Lower leg skin (tissue), 4 donors: ENCODE data around the gene KCNG2. TPM values are rescaled to one million over a fixed set of nuclear protein-coding genes. Genes with fewer than 3 reads are reported as not detected.

Experiments used
- DNase-seq, 2 donors: peaks; one replicate each; pipeline ENCODE4 v3.0.0-alpha.2; 2019; ENCODE audit warnings: low spot score in 2 of 2
- H3K4me3 ChIP-seq: fragments of 200-600 bp; sonication (generic); 2 replicates; pipeline ENCODE4 v1.5.1; 2017; ENCODE audit warnings: mild to moderate bottlenecking, low read depth; ENCODE audit not compliant: poor library complexity, severe bottlenecking
- POLR2A ChIP-seq, 2 donors: fragments of 450-650 bp; IDR thresholded peaks; one replicate each; pipeline ENCODE4 v1.6.1; 2016 to 2017; ENCODE audit warnings: antibody characterized with exemption in 2 of 2, mild to moderate bottlenecking in 1 of 2, moderate library complexity in 1 of 2
- WGBS, 2 donors: methylation state at CpG; one replicate each; pipeline ENCODE4 v1.1.5; 2018; 5-methylcytosine and 5-hydroxymethylcytosine counted together
- intact Hi-C: fragments of 100-400 bp; cut with DNase I; formaldehyde crosslinking; loops from one replicate; pipeline ENCODE4 v1.15.0; 2023; ENCODE audit warnings: low total_unique reads
- total RNA-seq, 4 donors: library from RNA; depleted of rRNA; stranded (reverse); fragments of >200 nt; gene quantifications; one replicate each; pipeline ENCODE4 v1.1.0, GENCODE V29; 2016
- TF ChIP-seq, protein P1 (sequence below), 3 donors: fragments of 450-650 bp; IDR thresholded peaks; one replicate each; pipeline ENCODE4 v1.5.1; 2016; ENCODE audit warnings: antibody characterized with exemption in 3 of 3, mild to moderate bottlenecking in 3 of 3, moderate library complexity in 2 of 3

Gene KCNG2
- total RNA-seq, 4 donors from 2014 or later = 0.84 TPM; not detected in 3

DNA sequence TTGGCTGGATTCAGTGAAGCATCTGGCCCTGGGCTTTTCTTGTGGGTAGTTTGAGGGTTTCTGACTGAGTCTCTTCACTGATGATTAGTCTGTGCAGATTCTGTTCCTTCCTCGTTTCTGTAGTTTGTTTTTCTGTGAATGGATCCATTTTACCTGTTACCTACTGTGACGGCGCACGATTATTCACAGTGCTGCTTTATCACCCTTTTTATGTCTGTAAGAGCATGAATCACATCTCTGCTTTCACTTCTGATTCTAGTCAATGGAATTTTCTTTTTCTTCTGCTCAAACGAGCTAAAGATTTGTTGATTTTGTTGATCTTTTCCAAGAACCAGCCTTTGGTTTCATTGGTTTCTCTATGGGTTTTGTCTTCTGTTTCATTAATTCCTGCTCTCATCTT, 92.9 kb downstream of the KCNG2 start:
- no peak for DNase-seq
- intact Hi-C loops = no loop called here
- no peak for TF ChIP-seq POLR2A (IDR thresholded peaks at IDR 0.05)
- TF ChIP-seq, protein P1, sequence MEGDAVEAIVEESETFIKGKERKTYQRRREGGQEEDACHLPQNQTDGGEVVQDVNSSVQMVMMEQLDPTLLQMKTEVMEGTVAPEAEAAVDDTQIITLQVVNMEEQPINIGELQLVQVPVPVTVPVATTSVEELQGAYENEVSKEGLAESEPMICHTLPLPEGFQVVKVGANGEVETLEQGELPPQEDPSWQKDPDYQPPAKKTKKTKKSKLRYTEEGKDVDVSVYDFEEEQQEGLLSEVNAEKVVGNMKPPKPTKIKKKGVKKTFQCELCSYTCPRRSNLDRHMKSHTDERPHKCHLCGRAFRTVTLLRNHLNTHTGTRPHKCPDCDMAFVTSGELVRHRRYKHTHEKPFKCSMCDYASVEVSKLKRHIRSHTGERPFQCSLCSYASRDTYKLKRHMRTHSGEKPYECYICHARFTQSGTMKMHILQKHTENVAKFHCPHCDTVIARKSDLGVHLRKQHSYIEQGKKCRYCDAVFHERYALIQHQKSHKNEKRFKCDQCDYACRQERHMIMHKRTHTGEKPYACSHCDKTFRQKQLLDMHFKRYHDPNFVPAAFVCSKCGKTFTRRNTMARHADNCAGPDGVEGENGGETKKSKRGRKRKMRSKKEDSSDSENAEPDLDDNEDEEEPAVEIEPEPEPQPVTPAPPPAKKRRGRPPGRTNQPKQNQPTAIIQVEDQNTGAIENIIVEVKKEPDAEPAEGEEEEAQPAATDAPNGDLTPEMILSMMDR (IDR thresholded peaks at IDR 0.05) = no peak
- no peak overlapping the region for H3K4me3 ChIP-seq
- 85% methylated on average over 5 of the region's 5 CpGs for WGBS, 2 donors

DNA sequence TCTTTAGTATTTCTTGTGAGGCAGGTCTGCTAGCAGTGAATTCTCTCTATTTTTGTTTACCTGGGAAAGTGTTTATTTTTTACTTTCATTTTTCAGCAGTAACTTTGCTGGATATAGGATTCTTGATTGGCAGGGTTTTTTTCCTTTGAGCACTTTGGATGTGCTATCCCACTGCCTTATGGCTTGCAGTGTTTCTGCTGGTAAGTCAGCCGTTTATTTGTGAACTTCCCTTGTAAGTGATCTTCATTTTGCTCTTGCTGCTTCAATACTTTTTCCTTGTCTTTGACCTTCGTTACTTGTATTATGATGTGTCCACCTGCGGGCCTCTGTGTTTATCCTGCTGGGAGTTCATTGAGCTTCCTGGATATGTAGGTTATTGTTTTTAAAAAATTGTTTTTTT, 99.0 kb downstream of the KCNG2 start:
- intact Hi-C loops = no loop called here
- TF ChIP-seq, protein P1 (IDR thresholded peaks at IDR 0.05) = no peak
- no peak for TF ChIP-seq POLR2A (IDR thresholded peaks at IDR 0.05)
- no peak for DNase-seq
- WGBS, 2 donors = 65 to 95% methylated on average over 3 of the region's 3 CpGs
- no peak overlapping the region for H3K4me3 ChIP-seq

DNA sequence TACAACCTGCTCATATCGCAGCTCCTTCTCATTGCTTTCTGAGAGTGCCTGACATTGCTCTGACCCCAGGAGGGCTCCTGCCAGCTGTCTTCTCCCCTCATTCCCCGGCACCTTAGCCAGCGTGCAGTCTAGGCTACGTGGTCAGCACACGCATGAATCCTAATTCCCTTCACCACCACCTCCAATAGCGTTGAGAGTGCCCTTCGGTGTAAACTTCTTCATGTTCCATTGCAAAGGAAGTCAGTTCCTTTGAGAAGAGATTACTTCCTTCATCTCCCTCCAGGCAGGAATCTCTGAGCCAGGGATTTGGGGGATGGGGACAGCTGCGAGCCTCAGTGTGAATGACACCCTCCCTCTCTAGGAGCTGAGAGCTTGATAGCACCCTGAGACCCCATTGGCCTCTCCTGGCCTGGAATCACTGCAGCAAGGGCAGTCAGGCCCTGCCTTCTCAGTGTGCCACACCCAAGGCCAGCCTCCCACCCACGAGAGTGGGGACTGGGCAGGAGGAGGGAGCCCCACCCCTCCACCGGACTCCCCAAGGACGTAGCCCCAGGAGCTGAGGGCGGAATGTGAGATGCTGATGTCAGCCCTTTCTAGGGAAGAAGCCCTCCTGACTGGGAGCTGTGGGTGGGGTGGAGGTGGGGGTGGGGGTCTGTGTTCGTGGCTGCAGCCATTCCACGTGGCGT, 100.3 kb downstream of the KCNG2 start:
- no peak for TF ChIP-seq POLR2A (IDR thresholded peaks at IDR 0.05)
- TF ChIP-seq, protein P1 (IDR thresholded peaks at IDR 0.05) = no peak
- H3K4me3 ChIP-seq = no peak overlapping the region
- intact Hi-C loops = no loop called here
- 95 to 97% methylated on average over 15 of the region's 15 CpGs for WGBS, 2 donors
- peak in 1 of 2 donors; percentile 71 for DNase-seq

DNA sequence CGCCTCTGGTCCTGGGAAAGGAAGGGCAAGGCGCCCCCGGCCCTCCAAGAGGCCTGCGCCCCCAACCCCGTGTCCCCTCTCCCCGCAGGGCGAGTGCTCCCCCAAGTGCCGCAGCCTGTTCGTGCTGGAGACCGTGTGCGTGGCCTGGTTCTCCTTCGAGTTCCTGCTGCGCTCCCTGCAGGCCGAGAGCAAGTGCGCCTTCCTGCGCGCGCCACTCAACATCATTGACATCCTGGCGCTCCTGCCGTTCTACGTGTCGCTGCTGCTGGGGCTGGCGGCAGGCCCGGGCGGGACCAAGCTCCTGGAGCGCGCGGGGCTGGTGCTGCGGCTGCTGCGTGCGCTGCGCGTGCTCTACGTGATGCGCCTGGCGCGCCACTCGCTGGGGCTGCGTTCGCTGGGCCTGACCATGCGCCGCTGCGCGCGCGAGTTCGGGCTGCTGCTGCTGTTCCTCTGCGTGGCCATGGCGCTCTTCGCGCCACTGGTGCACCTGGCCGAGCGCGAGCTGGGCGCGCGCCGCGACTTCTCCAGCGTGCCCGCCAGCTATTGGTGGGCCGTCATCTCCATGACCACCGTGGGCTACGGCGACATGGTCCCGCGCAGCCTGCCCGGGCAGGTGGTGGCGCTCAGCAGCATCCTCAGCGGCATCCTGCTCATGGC, 101.3 kb downstream of the KCNG2 start:
- intact Hi-C loops = no loop called here
- 74 to 79% methylated on average over 65 to 66 of the region's 70 CpGs for WGBS, 2 donors
- H3K4me3 ChIP-seq = no peak overlapping the region
- DNase-seq = peak in 1 of 2 donors; percentile 50
- TF ChIP-seq, protein P1 (IDR thresholded peaks at IDR 0.05) = no peak

DNA sequence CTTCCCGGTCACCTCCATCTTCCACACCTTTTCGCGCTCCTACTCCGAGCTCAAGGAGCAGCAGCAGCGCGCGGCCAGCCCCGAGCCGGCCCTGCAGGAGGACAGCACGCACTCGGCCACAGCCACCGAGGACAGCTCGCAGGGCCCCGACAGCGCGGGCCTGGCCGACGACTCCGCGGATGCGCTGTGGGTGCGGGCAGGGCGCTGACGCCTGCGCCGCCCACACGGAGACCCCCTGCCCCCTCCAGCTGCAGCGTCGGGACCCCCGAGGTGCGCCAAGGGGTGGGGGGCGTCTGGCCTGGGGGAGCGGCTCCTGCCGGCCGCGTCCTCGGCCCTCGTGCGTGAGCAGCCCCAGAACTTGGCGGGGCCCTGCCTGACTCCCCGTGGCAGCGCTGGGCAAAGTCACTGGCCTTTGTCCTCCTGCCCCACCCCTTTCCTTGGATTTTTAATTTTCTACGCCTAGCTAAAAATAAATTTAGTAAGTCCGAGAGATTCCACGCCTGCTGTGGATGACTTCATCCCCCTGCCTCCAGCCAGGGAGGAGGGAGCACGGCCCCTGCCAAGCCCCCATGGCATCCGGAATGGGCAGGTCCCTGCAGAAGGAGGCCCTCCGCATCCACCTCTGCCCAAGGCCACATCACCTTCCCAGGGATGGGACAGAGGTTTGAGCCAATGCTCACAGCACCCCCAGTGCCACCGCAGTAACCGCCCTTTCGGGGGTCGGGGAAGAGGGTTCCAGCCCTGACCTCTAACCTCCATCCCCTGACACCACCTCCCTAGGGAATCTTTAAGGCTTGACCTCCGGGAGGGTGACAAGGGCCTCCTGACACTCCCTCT, 102.1 kb downstream of the KCNG2 start:
- TF ChIP-seq POLR2A (IDR thresholded peaks at IDR 0.05) = no peak
- TF ChIP-seq, protein P1 (IDR thresholded peaks at IDR 0.05) = no peak
- WGBS, 2 donors = 75 to 85% methylated on average over 31 to 36 of the region's 53 CpGs
- intact Hi-C loops = no loop called here
- H3K4me3 ChIP-seq = no peak overlapping the region
- peak in 1 of 2 donors; percentile 80 for DNase-seq
